ENCODE data around the gene SPNS1.

DNA sequence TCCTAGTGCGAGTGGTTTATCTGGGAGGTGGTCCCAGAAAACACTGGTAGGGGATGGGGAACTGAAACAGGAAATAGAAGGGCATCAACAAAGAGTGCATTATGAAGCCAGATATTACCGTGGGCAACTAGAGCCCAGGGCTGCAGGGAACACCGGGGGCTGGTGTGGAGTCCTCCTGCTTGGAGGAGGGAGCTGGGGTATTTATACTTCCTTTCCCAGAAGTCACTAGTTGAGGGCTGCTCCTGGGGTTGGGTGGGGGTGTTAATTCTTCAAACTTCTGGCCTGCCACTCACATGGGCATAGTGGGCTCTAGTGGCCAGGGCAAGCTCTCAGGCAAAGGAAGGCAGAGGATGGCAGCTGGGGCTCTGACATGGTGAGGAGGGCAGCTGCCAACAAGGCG lies 25.0 kb downstream of the SPNS1 start:
- TF ChIP-seq POLR2AphosphoS5 (IDR thresholded peaks at IDR 0.05): no peak
- TF ChIP-seq, protein P1, sequence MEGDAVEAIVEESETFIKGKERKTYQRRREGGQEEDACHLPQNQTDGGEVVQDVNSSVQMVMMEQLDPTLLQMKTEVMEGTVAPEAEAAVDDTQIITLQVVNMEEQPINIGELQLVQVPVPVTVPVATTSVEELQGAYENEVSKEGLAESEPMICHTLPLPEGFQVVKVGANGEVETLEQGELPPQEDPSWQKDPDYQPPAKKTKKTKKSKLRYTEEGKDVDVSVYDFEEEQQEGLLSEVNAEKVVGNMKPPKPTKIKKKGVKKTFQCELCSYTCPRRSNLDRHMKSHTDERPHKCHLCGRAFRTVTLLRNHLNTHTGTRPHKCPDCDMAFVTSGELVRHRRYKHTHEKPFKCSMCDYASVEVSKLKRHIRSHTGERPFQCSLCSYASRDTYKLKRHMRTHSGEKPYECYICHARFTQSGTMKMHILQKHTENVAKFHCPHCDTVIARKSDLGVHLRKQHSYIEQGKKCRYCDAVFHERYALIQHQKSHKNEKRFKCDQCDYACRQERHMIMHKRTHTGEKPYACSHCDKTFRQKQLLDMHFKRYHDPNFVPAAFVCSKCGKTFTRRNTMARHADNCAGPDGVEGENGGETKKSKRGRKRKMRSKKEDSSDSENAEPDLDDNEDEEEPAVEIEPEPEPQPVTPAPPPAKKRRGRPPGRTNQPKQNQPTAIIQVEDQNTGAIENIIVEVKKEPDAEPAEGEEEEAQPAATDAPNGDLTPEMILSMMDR (IDR thresholded peaks at IDR 0.05): no peak
